Astrocyte (in vitro differentiated cells and primary cell): ENCODE measurements around the gene DUSP3.

Experiments
- EZH2 ChIP-seq: IDR thresholded peaks from 2 replicates; pipeline ENCODE4 v1.6.1; 2012; ENCODE audit warnings: mild to moderate bottlenecking, low read length, inconsistent platforms; ENCODE audit not compliant: insufficient read depth
- TF ChIP-seq, protein P1 (sequence below): IDR thresholded peaks from 2 replicates; pipeline ENCODE4 v1.5.1; 2011; ENCODE audit warnings: low read depth, mild to moderate bottlenecking, inconsistent platforms, low read length, moderate library complexity; ENCODE audit not compliant: insufficient read depth

DNA sequence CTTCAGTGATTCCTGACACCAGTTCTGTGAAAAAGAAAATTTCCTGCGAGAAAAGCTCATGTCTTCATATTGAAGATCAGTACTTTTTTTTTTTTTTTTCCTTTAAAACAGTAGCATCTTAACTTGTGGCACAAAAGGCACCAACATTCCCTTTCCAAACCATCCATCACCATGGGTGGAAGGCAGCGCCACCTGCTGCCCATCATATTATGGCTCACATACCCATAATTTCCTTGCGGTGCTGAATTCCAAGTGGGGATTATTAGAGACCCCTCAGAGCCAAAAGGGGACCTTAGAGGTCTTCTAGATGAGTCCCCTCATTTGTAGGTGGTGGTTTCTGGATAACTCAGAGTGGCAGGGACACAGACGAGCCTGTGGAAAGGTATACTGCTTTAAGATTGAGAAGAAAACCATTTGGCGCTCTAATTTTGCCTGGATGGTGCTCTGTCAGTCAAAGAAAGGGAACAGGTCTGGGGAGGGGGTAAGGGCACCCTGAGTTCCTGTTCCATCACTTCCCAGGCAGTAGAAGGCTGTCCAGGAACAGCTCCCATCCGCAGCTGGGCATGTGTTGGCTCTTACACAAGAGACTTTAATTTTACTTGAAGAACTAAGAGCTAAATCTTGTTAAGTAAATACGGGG, 12.2 kb downstream of the DUSP3 start:
- TF ChIP-seq, protein P1, sequence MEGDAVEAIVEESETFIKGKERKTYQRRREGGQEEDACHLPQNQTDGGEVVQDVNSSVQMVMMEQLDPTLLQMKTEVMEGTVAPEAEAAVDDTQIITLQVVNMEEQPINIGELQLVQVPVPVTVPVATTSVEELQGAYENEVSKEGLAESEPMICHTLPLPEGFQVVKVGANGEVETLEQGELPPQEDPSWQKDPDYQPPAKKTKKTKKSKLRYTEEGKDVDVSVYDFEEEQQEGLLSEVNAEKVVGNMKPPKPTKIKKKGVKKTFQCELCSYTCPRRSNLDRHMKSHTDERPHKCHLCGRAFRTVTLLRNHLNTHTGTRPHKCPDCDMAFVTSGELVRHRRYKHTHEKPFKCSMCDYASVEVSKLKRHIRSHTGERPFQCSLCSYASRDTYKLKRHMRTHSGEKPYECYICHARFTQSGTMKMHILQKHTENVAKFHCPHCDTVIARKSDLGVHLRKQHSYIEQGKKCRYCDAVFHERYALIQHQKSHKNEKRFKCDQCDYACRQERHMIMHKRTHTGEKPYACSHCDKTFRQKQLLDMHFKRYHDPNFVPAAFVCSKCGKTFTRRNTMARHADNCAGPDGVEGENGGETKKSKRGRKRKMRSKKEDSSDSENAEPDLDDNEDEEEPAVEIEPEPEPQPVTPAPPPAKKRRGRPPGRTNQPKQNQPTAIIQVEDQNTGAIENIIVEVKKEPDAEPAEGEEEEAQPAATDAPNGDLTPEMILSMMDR = peak; percentile 85
- TF ChIP-seq EZH2 = no peak
